NCI-H2171 (cell line): Measurements from ENCODE around the gene OSBPL2.

Experiments
- DNase-seq: peaks from one replicate; lab custom pipeline; 2025; lab: John Stamatoyannopoulos, UW

The OSBPL2 gene

DNA sequence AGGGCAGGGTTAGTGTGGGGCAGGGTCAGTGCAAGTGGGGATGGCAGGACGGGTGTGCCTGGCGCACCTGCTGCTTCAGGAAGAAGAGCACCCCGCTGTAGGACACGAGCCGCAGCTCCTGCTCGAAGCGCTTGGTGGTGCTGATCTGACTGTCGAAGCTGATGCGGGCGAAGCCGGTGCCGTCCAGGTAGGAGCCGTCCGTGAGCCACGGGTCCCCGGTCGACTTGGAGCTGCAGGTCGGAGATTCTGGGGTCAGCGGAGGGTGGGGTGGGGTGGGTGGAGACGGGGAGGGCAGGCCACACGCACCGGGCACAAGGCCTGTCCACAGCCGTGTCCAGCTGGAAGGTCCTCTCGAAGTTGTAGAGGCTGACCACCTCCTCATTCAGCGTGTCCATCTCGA is 74.7 kb downstream of the OSBPL2 start:
- DNase-seq, result no peak

DNA sequence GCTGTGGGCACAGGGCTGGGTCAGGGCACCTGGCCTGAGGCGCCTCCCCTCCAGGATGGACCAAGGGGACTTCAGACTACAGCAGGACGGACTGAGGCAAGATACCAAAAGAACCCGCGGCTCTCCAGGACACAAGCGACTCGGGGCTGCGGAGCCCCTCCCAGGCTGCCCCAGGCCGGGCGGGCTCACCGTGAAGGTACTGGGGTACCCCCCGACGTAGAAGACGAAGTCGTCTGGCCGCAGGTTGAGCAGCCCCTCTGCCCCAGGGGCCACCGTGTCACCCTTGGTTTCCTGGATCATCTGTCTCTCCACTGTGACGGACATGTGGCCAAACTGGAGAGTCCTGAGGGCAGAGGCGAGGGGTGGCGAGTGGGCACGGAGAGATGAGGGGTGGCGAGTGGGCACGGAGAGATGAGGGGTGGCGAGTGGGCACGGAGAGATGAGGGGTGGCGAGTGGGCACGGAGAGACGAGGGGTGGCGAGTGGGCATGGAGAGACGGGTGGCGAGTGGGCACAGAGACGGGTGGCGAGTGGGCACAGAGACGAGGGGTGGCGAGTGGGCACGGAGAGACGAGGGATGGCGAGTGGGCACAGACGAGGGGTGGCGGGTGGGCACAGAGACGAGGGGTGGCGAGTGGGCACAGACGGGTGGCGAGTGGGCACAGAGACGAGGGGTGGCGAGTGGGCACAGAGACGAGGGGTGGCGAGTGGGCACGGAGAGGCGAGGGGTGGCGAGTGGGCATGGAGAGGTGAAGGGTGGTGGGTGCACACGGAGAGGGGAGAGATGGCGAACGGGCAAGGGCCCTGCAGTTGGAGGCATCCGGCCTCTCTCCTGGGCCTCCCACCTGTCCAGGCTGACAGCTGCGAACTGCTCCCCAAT is 75.4 kb downstream of the OSBPL2 start:
- DNase-seq, result no peak

- no peak for DNase-seq
These were observed 76.0 kb downstream of the OSBPL2 start for GRCh38 chr20:62314339-62314638.

- no peak for DNase-seq
These were observed 76.5 kb downstream of the OSBPL2 start for GRCh38 chr20:62314711-62315302.

DNA sequence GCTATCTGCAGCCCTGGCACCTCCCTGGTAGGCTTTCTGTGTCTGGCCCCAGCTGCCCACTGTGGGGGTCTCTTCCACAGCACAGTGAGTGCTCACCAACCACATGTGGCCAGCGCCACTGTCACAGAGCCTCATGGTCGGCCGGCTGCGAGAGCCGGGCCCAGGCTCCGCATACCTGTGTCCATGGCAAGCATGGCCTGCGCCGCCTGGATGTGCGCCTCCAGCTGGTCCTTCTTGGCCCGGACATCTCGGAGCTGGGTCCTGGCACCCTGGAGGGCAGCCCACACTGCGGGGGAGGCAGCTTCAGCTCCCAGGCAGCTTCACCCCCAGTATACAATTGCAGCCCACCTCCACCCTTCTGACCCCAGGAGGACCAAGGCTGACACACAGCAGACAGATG is 77.5 kb downstream of the OSBPL2 start:
- DNase-seq, result no peak

- no peak for DNase-seq
These were observed 78.2 kb downstream of the OSBPL2 start for GRCh38 chr20:62316331-62317166.

GRCh38 chr20:62317167-62317655 is 78.9 kb downstream of the OSBPL2 start:
- no peak for DNase-seq

GRCh38 chr20:62318400-62319345 is 80.4 kb downstream of the OSBPL2 start:
- DNase-seq, result no peak

GRCh38 chr20:62319346-62319909 is 81.1 kb downstream of the OSBPL2 start:
- no peak for DNase-seq

GRCh38 chr20:62320581-62321354 is 82.4 kb downstream of the OSBPL2 start:
- DNase-seq, result no peak

GRCh38 chr20:62321521-62321948 is 83.2 kb downstream of the OSBPL2 start:
- DNase-seq, result no peak

DNA sequence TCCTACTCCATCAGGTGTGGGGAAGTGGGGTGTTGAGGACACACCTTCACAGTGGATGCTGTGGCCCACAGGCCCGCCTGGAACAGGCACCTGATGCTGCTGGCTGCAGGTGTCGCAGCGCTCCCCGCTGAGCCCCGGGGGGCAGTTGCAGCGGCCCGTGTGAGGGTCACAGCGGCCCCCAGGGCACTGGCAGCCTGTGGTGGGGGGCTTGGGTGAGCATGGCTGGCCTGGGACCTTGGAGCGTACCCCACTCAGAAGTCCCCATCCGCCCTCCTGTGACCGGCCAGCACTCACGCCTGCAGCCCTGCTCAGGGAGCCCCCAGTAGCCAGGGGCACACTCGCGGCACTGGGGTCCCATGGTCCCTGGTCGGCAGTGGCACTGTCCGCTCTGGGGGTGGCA is 83.7 kb downstream of the OSBPL2 start:
- DNase-seq, result no peak

- no peak for DNase-seq
These were observed 84.2 kb downstream of the OSBPL2 start for GRCh38 chr20:62322492-62323041.

DNA sequence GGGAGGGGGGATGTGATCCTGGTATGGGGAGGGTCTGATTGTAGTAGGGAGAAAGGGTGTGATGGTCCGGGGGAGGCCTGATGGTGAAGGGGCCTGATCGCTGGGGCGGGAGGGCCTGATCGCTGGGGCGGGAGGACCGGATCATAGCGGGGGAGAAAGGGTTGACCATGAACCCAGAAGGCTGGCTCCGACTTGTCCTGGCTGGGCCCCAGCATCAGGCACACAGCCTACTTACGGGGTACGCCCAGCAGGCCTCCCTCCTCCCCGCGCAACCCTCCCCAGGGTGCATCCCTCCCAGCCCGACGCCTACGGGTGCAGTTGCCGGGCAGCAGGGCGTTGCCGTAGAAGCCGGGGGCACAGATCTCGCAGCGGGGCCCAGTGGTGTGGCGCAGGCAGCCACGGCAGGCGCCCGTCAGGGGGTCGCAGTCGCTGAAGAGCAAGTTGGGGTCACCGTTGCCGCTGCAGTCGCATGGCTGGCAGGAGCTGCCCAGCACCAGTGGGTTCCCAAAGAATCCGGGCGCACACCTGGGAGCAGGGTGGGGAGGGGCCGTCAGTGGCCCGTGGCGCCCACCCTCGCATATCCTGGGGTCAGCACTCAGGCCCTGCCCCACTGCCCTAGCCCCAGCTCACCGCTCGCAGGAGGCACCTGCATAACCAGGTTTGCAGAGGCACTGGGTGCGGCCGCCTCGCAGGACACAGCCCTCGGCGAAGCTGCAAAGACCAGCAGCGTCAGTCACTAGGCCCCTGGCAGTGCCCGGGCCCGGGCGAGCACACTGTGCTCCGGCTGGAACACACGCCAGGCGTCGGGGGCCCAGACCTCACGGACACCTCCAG is 85.0 kb downstream of the OSBPL2 start:
- no peak for DNase-seq

- DNase-seq, result no peak
These were observed 85.9 kb downstream of the OSBPL2 start for GRCh38 chr20:62323980-62324906.

DNA sequence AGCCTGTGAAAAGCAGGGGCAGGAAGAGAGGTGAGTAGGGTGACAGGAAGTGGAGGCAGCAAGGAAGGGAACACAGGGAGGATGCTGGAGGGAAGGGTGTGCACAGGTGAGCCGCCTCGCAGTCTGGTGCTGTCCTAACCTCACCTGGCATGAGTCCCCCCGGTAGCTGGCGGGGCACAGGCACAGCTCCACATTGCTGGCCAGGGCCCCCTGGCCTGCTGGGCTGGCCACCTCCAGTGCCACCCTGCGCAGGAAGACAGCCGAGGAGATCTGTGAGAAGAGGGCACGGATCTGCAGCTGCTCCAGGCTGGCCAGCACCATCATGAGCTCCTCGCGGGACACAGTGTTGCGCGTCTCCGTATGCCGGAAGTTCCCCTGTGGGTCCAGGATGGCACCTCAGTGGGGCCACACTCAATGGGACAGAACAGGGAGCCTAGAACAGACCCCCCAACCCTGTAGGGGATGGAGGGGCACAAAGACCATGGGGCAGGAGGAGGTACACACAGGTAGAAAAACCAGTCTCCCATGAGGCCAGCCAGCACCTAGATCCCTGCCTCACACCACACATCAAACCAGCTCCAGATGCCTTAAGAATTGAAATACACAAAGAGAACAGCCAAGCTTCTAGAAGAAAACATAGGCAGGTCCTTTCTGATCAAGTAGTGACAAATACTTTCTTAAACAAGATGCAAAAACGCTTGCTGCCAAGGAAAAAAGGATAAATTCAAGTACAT is 87.0 kb downstream of the OSBPL2 start:
- DNase-seq, result no peak

- no peak for DNase-seq
These were observed 88.2 kb downstream of the OSBPL2 start for GRCh38 chr20:62326559-62326958.
